ENCODE results near the gene NFU1.

DNA sequence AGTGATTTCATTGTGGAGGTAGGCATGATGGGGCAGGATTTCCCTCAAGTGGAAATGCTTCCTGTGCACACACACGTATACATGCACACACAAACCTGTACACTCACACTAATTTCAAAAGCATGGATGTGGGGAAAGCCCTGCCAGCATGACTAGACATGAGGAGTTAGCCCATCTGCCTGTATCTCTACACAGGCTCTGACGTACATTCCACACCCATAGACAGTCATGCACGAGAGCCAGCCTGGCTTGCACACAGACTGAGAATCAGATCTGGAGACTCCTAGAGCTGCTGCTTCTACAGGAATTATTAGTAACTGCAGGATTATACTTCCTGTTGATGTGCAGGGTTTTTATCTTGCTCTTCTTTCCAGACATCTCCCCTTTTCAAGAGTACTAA, 27.3 kb upstream of the NFU1 start:
- TF ChIP-seq, protein P1, sequence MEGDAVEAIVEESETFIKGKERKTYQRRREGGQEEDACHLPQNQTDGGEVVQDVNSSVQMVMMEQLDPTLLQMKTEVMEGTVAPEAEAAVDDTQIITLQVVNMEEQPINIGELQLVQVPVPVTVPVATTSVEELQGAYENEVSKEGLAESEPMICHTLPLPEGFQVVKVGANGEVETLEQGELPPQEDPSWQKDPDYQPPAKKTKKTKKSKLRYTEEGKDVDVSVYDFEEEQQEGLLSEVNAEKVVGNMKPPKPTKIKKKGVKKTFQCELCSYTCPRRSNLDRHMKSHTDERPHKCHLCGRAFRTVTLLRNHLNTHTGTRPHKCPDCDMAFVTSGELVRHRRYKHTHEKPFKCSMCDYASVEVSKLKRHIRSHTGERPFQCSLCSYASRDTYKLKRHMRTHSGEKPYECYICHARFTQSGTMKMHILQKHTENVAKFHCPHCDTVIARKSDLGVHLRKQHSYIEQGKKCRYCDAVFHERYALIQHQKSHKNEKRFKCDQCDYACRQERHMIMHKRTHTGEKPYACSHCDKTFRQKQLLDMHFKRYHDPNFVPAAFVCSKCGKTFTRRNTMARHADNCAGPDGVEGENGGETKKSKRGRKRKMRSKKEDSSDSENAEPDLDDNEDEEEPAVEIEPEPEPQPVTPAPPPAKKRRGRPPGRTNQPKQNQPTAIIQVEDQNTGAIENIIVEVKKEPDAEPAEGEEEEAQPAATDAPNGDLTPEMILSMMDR (IDR thresholded peaks at IDR 0.05): no peak
- TF ChIP-seq POLR2AphosphoS5 (IDR thresholded peaks at IDR 0.05) (peak; percentile 47 to 55), EP300 (IDR thresholded peaks at IDR 0.05) (no peak), POLR2A (IDR thresholded peaks at IDR 0.05; ENCODE audit: low read depth) (no peak)
